ENCODE results near the gene FLT3. TPM values are rescaled to one million over a fixed set of nuclear protein-coding genes. Genes with fewer than 3 reads are reported as not detected.

The FLT3 gene
- total and polyA plus RNA-seq, 9 of the 15 experiments (the other 6 are each of a cell fraction or from before 2014, with no cell fraction given) = not detected

DNA sequence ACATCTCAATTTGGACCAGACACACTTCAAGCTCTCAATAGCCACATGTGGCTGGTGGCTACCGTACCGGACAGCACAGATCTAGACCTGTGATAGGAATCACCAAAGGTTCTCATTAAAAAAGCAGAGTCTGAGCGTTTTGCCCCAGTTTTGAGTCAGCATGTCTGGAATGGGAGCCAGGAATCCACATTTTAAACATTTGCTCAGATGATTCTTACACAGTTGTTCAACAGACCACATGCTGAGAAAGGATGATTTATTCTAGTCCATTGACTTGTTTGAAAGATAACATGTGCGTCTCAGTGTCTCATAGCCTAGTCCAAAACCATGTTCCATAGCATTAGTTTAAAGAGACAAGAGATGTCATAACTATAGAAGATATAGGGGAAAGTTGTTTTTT lies 53.4 kb downstream of the FLT3 start:
- TF ChIP-seq RUNX1 (IDR thresholded peaks at IDR 0.05; ENCODE audit: low read depth) (no peak), CSDE1 (IDR thresholded peaks at IDR 0.05) (no peak), PHF8 (IDR thresholded peaks at IDR 0.05; ENCODE audit: borderline replicate concordance, low read length) (no peak), POU5F1 (IDR thresholded peaks at IDR 0.05; ENCODE audit: borderline replicate concordance, low read depth, low read length, partially characterized antibody) (no peak), ZC3H8 (IDR thresholded peaks at IDR 0.05) (no peak), RBM14 (IDR thresholded peaks at IDR 0.05; ENCODE audit: borderline replicate concordance, insufficient read depth, low read depth, low read length) (no peak)
- TF ChIP-seq, protein P1, sequence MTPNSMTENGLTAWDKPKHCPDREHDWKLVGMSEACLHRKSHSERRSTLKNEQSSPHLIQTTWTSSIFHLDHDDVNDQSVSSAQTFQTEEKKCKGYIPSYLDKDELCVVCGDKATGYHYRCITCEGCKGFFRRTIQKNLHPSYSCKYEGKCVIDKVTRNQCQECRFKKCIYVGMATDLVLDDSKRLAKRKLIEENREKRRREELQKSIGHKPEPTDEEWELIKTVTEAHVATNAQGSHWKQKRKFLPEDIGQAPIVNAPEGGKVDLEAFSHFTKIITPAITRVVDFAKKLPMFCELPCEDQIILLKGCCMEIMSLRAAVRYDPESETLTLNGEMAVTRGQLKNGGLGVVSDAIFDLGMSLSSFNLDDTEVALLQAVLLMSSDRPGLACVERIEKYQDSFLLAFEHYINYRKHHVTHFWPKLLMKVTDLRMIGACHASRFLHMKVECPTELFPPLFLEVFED (CRISPR knock-in tag; conservative IDR thresholded peaks at IDR 0.05) = no peak
- TF ChIP-seq, protein P2, sequence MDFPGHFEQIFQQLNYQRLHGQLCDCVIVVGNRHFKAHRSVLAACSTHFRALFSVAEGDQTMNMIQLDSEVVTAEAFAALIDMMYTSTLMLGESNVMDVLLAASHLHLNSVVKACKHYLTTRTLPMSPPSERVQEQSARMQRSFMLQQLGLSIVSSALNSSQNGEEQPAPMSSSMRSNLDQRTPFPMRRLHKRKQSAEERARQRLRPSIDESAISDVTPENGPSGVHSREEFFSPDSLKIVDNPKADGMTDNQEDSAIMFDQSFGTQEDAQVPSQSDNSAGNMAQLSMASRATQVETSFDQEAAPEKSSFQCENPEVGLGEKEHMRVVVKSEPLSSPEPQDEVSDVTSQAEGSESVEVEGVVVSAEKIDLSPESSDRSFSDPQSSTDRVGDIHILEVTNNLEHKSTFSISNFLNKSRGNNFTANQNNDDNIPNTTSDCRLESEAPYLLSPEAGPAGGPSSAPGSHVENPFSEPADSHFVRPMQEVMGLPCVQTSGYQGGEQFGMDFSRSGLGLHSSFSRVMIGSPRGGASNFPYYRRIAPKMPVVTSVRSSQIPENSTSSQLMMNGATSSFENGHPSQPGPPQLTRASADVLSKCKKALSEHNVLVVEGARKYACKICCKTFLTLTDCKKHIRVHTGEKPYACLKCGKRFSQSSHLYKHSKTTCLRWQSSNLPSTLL (IDR thresholded peaks at IDR 0.05) = no peak
- no peak overlapping the region for H3K4me3 ChIP-seq
- no peak overlapping the region for H3K27ac ChIP-seq (ENCODE audit: extremely low read depth, low read depth, low read length)
- intact Hi-C loops (cut with micrococcal nuclease) (no loop called here), in situ Hi-C loops (cut with MboI) (no loop called here)
- POLR2A ChIA-PET = no interaction called here
- no peaks in the 10 kb centered on the region for H3K36me3 ChIP-seq (ENCODE audit: control insufficient read depth, insufficient read depth, low read length)
- no peaks in the 10 kb centered on the region for H3K9me3 ChIP-seq (replicated peaks; ENCODE audit: control insufficient read depth, insufficient read depth, low read depth, low read length)
- DNase-seq (ENCODE audit: extremely low read depth in 1 of 4, low spot score in 3 of 4) = no peak
- ATAC-seq = no peak
- 4% methylated on average over 4 of the region's 4 CpGs for WGBS (ENCODE audit: insufficient coverage, low coverage, missing lambda C conversion rate)
- H3K9ac ChIP-seq (ENCODE audit: insufficient read depth in 1 of 2, low read depth in 2 of 2, low read length in 2 of 2) = no peak overlapping the region
- CTCF ChIA-PET (ENCODE audit: low intra/inter-chr PET ratio) = no interaction called here
- H3K4me2 ChIP-seq (ENCODE audit: insufficient read depth, low read length) = no peak overlapping the region
- no peaks in the 10 kb centered on the region for H3K9me1 ChIP-seq (ENCODE audit: control insufficient read depth, insufficient read depth, low read length)
- H4K20me1 ChIP-seq (replicated peaks; ENCODE audit: control insufficient read depth, insufficient read depth, low read length) = no peaks in the 10 kb centered on the region
- H3K79me2 ChIP-seq (ENCODE audit: control insufficient read depth, insufficient read depth, low read length) = no peaks in the 10 kb centered on the region
- no peak overlapping the region for H2AFZ ChIP-seq (ENCODE audit: low read depth, low read length)
- BruUV-seq (replicated peaks) = no TSS peak
- H3K4me1 ChIP-seq (replicated peaks in 1 of 2; ENCODE audit: control insufficient read depth in 2 of 2, insufficient read depth in 2 of 2, low read length in 2 of 2) = no peaks in the 10 kb centered on the region
- no peak for FAIRE-seq
- H3K27me3 ChIP-seq (ENCODE audit: control insufficient read depth in 2 of 2, insufficient read depth in 2 of 2, low read length in 2 of 2) = peaks cover 0 to 4% of the 10 kb centered on the region in 2 experiments; a peak in 2 of 5 replicates

All from K562 (cell line).